Measurements from ENCODE around the gene NYNRIN. TPM values are rescaled to one million over a fixed set of nuclear protein-coding genes. Genes with fewer than 3 reads are reported as not detected.

The NYNRIN gene
- total RNA-seq, 4 donors from 2014 or later, result 4.7 to 14.7 (median 11.8) TPM

GRCh38 chr14:24363401-24363800, 35.4 kb upstream of the NYNRIN start:
- no peaks in the 10 kb centered on the region for H3K36me3 ChIP-seq
- WGBS, 2 donors, result 81 to 87% methylated on average over 5 of the region's 5 CpGs
- H3K27ac ChIP-seq, result no peak overlapping the region
- peaks cover 17 to 37% (median 24%) of the 10 kb centered on the region in 3 donors for H3K4me1 ChIP-seq
- H3K9me3 ChIP-seq, result no peaks in the 10 kb centered on the region
- no peak for DNase-seq
- TF ChIP-seq, protein P1, sequence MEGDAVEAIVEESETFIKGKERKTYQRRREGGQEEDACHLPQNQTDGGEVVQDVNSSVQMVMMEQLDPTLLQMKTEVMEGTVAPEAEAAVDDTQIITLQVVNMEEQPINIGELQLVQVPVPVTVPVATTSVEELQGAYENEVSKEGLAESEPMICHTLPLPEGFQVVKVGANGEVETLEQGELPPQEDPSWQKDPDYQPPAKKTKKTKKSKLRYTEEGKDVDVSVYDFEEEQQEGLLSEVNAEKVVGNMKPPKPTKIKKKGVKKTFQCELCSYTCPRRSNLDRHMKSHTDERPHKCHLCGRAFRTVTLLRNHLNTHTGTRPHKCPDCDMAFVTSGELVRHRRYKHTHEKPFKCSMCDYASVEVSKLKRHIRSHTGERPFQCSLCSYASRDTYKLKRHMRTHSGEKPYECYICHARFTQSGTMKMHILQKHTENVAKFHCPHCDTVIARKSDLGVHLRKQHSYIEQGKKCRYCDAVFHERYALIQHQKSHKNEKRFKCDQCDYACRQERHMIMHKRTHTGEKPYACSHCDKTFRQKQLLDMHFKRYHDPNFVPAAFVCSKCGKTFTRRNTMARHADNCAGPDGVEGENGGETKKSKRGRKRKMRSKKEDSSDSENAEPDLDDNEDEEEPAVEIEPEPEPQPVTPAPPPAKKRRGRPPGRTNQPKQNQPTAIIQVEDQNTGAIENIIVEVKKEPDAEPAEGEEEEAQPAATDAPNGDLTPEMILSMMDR (IDR thresholded peaks at IDR 0.05), result no peak
- TF ChIP-seq POLR2A (IDR thresholded peaks at IDR 0.05), result no peak
- H3K4me3 ChIP-seq, result no peak overlapping the region
- peaks cover 0 to 13% (median 0%) of the 10 kb centered on the region in 4 donors for H3K27me3 ChIP-seq
- intact Hi-C loops (cut with DNase I), result no loop called here

GRCh38 chr14:24364841-24365240, 34.0 kb upstream of the NYNRIN start:
- 55 to 57% methylated on average over 1 of the region's 1 CpG for WGBS, 2 donors

GRCh38 chr14:24365600-24366412, 33.0 kb upstream of the NYNRIN start:
- DNase-seq, result no peak
- Histone ChIP-seq H3K27me3 (peaks cover 0 to 19% (median 0%) of the 10 kb centered on the region in 4 donors), H3K9me3 (no peaks in the 10 kb centered on the region), H3K36me3 (no peaks in the 10 kb centered on the region), H3K4me1 (peaks cover 24 to 61% (median 24%) of the 10 kb centered on the region in 3 donors), H3K27ac (peak overlapping the region; percentile 81 to 96 (median 92)), H3K4me3 (peak overlapping the region; percentile 33 to 74 (median 62))
- 5 to 6% methylated on average over 21 to 25 of the region's 28 CpGs for WGBS, 2 donors
- intact Hi-C loops (cut with DNase I), result loop anchor here (5.0 kb wide), 1 partner anchor 66 kb away; no protein-coding TSS in a partner anchor
- TF ChIP-seq POLR2A (IDR thresholded peaks at IDR 0.05), result no peak
- TF ChIP-seq, protein P1 (IDR thresholded peaks at IDR 0.05), result peak; percentile 77 to 95 (median 92)

More at GRCh38 chr14:24364841-24365240, 34.0 kb upstream of the NYNRIN start:
- Histone ChIP-seq H3K27me3 (peaks cover 0 to 19% (median 0%) of the 10 kb centered on the region in 4 donors), H3K4me1 (peaks cover 24 to 52% (median 24%) of the 10 kb centered on the region in 3 donors), H3K36me3 (no peaks in the 10 kb centered on the region), H3K4me3 (no peak overlapping the region), H3K9me3 (no peaks in the 10 kb centered on the region), H3K27ac (peak overlapping the region in 3 of 4 donors; percentile 90 to 96 (median 93))
- DNase-seq, result no peak
- intact Hi-C loops (cut with DNase I), result loop anchor here (5.0 kb wide), 1 partner anchor 67 kb away; no protein-coding TSS in a partner anchor
- TF ChIP-seq POLR2A (IDR thresholded peaks at IDR 0.05), result no peak
- TF ChIP-seq, protein P1 (IDR thresholded peaks at IDR 0.05), result no peak

DNA sequence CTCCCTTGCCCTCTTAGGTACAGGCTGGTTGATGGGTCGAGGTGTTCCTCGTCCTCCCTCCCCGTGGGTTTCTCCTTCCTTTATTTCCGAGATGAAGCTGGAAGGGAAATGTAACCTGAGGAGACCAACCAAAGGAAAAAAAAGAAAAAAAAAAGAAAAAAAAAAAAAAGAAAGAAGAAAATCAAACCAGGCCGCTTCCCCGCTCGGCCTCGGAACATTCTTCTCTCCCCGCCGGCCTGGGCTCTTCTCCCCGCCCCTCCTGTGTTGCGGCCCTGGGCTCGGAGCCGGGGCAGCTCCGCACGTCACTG, 32.4 kb upstream of the NYNRIN start:
- 0% methylated on average over 1 to 6 of the region's 16 CpGs for WGBS, 2 donors
- no peaks in the 10 kb centered on the region for H3K36me3 ChIP-seq
- TF ChIP-seq, protein P1 (IDR thresholded peaks at IDR 0.05), result no peak
- TF ChIP-seq POLR2A (IDR thresholded peaks at IDR 0.05), result no peak
- H3K4me1 ChIP-seq, result peaks cover 24 to 67% (median 24%) of the 10 kb centered on the region in 3 donors
- peak overlapping the region; percentile 81 to 96 (median 92) for H3K27ac ChIP-seq
- peak overlapping the region; percentile 33 to 74 (median 62) for H3K4me3 ChIP-seq
- intact Hi-C loops (cut with DNase I), result loop anchor here (5.0 kb wide), 1 partner anchor 66 kb away; no protein-coding TSS in a partner anchor
- no peak for DNase-seq
- H3K27me3 ChIP-seq, result peaks cover 0 to 19% (median 0%) of the 10 kb centered on the region in 4 donors
- no peaks in the 10 kb centered on the region for H3K9me3 ChIP-seq
